GM21423 (cell line): ENCODE results near the gene ANXA11.
"Not testable (repeated sequence)": the region's sequence is repeated elsewhere in the genome, so short reads cannot be mapped to it uniquely, and the experiment has no call there.

Experiments
- ATAC-seq: cut with Tn5 transposase; IDR thresholded peaks from one replicate; pipeline ENCODE4 v1.9.1; 2021; ENCODE audit warnings: mild to moderate bottlenecking, moderate library complexity; ENCODE audit not compliant: unreplicated experiment

ANXA11 gene

DNA sequence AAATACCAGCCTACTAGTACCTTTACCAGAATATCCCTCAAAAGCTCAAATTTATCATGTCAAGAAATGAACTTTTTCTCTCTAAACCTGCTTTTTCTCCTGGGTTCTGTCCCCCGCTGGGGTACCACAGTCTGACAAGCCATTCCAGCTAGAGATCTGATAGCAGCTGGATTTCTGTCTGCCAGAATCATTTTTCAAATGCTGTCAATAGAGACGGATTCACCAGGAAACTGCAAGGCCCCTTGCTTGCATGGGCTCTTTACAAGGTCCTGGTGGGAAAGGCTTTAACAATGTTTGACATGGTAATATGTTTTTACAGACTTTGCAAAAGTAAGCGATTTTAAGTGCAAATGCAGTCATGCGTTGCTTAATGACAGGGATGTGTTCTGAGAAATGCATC is 4.9 kb upstream of the ANXA11 start:
- ATAC-seq = no peak

GRCh38 chr10:80207768-80208370 is 2.5 kb upstream of the ANXA11 start:
- ATAC-seq = no peak

- no peak for ATAC-seq
Observed at GRCh38 chr10:80206277-80206655, 929 bp upstream of the ANXA11 start.

GRCh38 chr10:80204677-80205476 is 460 bp downstream of the ANXA11 start:
- ATAC-seq = peak; percentile 31

DNA sequence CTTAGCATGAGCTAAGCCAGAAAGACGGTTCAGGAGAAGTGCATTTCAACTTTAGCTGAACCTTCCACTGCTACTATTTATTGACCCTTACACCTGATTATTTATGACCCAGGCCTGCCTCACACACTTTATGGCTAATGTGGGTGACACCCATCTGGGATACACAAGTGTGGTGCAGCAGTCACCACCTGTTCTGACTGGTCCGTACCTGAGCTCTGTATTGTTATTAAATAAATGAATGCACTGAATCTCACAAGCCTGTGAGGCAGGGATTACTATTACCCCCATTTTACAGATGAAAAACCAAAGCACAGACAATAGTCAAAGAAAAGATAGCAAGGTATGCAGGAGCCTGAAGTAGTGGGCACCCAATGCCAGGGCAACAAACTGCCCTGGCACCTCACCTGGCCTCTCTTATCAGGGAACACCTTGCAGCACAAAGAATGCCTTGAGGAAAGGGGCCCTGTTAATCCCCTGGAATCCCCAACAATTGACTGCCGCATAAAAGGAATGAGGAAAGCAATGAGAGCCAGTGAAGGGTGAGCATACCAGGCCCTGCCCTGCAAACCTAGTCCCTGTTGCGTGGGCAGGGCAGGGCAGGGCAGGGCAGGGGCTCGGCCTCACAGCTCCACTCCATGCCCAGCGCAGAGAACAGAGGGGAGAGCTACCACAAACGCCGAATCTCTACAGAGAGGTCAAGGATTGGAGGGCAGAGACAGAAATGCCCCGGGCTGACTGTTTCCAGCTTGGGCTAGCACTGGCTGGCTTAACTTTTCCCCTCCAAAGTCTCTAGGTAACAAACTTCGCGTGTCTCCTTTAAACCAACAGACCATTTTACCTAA is 1.3 kb downstream of the ANXA11 start:
- peak; percentile 0 for ATAC-seq

DNA sequence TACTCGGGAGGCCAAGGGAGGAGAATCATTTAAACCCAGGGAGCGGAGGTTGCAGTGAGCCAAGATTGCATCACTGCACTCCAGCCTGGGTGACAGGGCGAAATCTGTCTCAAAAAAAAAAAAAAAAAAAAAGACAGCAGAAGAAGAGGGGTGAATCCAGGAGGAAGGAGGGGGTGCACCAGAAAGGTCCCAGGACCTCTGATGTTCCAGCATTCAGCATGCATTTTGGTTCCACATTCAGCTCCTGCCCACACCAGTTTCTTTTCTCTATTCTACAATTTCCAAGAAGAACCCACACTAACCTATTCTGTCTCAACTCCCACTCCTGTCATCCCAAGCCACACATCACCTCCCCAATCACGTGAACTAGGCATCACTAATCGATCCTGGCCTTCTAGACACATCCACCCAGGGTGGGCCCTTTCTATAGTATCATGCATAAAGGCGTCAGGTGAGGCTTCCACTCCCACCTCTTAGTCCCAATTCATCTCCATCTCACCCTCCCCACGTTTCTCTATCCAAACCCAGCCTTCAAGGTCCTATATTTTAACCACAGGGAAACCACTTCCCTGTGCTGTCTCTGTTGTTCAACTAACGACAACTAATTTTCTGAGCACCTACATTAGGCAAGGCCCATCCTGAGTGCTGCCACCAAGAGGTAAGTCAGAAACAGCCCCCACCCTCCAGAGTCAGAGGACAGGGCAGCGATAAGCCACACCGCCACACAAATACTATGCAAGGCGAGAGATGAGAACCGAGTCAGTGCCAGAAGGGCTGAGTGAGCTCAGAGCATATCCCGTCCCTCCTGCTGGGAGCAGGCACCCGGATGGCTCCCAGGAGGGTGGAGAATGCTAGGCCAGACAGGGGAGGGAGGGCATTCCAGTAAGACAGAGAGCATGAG is 2.2 kb downstream of the ANXA11 start:
- ATAC-seq = peak; percentile 52

DNA sequence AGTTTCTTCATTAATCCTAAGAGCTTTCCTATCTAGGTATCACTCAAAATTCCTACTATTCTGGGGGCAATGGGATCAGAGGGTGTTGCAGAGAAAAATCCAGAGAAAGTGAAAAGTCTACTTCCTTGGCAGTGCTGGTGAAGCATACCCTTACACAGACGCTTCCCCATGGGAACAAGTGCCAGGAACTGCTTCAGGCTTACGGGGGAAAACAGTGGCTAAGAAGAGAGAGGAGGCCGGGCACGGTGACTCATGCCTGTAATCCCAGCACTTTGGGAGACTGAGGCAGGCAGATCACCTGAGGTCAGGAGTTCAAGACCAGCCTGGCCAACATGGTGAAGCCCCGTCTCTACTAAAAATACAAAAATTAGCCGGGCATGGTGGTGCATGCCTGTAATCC is 2.8 kb downstream of the ANXA11 start:
- ATAC-seq = not testable (repeated sequence)

GRCh38 chr10:80201608-80202141 is 3.7 kb downstream of the ANXA11 start:
- ATAC-seq = no peak

DNA sequence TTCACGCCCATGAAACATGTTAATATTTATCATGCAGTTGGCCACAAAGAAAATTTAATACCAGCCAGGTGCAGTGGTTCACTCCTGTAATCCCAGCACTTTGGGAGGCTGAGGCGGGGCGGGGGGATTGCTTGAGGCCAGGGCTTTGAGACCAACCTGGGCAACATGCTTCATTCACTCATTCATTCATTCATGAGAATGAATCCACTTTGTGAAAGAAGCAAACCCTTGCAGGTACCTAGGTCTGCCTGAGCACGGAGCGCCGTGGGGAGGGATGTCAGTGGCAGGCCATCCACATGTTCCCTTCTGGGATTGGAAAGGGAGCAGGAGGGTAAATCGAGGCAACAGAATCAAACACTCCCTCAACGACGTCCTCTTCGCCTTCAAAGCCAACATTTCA is 4.7 kb downstream of the ANXA11 start:
- ATAC-seq = no peak

DNA sequence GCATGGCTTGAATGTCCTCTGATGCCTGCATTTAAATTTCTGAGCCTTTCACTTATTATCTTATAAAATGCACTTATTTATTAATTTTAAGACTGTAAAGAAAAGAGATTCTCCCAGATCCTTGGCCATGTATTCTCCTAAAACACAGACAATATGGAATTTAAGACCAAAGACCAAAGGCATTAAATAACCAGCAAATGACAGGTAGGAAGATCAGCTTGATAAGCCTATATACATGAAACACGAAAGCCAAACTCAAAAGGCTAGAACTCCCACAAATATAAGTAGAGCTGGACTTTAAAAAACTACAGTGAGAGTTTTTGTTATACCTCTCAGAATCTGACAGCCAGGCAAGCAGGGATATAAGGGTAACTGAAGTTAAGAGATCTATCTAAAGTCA is 5.1 kb downstream of the ANXA11 start:
- ATAC-seq = no peak

- ATAC-seq = no peak
Observed at GRCh38 chr10:80199828-80200227, 5.5 kb downstream of the ANXA11 start.

- no peak for ATAC-seq
Observed at GRCh38 chr10:80197972-80198916, 7.1 kb downstream of the ANXA11 start.

- ATAC-seq = peak; percentile 14
Observed at GRCh38 chr10:80196950-80197315, 8.4 kb downstream of the ANXA11 start.

- ATAC-seq = peak; percentile 82
Observed at GRCh38 chr10:80196270-80196949, 8.9 kb downstream of the ANXA11 start.

- ATAC-seq = no peak
Observed at GRCh38 chr10:80195046-80195574, 10.2 kb downstream of the ANXA11 start.

DNA sequence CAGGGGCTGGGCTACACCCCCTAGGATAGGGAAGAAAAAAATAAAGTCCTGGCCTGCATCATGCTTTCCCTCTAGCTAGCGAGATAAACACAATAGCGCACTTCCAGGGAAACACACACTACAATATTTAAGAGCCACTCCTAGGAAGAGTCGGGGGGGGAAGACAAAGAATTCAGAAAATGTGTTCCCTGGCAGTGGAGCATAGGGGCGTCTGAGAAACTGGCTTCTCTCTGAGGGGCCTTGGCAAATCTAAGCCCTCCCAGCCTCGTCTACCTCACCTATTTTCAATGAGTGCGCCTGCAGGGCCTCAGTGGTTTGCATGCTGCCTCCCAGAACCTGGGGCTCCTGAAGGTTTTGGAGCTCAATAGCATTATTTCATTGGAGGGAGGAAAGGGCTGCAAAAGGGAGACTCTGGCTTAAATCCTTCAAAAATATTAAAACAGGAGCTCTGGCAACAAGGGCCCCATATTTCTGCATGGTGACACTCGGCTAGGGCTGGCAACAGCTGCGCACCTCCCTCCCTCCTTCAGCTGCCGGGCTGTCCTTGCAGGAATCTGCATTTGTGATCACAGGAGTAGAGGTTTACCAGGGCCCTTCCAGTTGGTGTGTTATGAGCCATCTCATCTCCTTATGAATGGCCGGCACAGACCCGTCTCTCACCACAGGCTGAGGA is 10.8 kb downstream of the ANXA11 start:
- no peak for ATAC-seq

GRCh38 chr10:80192553-80192952 is 12.8 kb downstream of the ANXA11 start:
- ATAC-seq = no peak
